Glutamatergic neuron (in vitro differentiated cells): ENCODE measurements around the gene ELP5. TPM values are rescaled to one million over a fixed set of nuclear protein-coding genes. Genes with fewer than 3 reads are reported as not detected.

Experiments
- DNase-seq: peaks from one replicate; pipeline ENCODE4 v3.0.0; 2022
- H3K27ac Mint-ChIP-seq: one replicate; pipeline ENCODE4 v1.8.0; 2020; ENCODE audit warnings: mild to moderate bottlenecking, mixed read lengths, inconsistent platforms; ENCODE audit not compliant: unreplicated experiment
- H3K27me3 Mint-ChIP-seq: one replicate; pipeline ENCODE4 v1.8.0; 2020; ENCODE audit warnings: mild to moderate bottlenecking, moderate library complexity, mixed read lengths, inconsistent platforms; ENCODE audit not compliant: unreplicated experiment
- H3K36me3 Mint-ChIP-seq: one replicate; pipeline ENCODE4 v1.8.0; 2020; ENCODE audit warnings: mild to moderate bottlenecking, mixed read lengths, inconsistent platforms; ENCODE audit not compliant: unreplicated experiment
- H3K4me1 Mint-ChIP-seq: one replicate; pipeline ENCODE4 v1.8.0; 2020; ENCODE audit warnings: mild to moderate bottlenecking, low read depth, mixed read lengths, inconsistent platforms; ENCODE audit not compliant: unreplicated experiment
- H3K4me3 Mint-ChIP-seq: one replicate; pipeline ENCODE4 v1.8.0; 2020; ENCODE audit warnings: mild to moderate bottlenecking, mixed read lengths, inconsistent platforms; ENCODE audit not compliant: unreplicated experiment
- H3K9me3 Mint-ChIP-seq: one replicate; pipeline ENCODE4 v1.8.0; 2020; ENCODE audit warnings: mild to moderate bottlenecking, moderate library complexity, mixed read lengths, inconsistent platforms; ENCODE audit not compliant: unreplicated experiment
- total RNA-seq: library from RNA; stranded (reverse); fragmentation: NEBNext Ultra II Directional; extraction: Animal tissue kit (Norgen Biotek cat#: 25700); gene quantifications from one replicate; pipeline ENCODE4 v1.2.1, GENCODE V29; 2021; ENCODE audit not compliant: unreplicated experiment
- TF ChIP-seq, protein P1 (sequence below): fragments of 200-600 bp; sonication (generic); IDR thresholded peaks from one replicate; pipeline ENCODE4 v1.5.0; 2021; ENCODE audit not compliant: partially characterized antibody, unreplicated experiment

Gene ELP5
- total RNA-seq, 1 donor from 2014 or later, result 34.1 TPM

GRCh38 chr17:7224661-7225111, 27.3 kb upstream of the ELP5 start:
- no peak for DNase-seq
- TF ChIP-seq, protein P1, sequence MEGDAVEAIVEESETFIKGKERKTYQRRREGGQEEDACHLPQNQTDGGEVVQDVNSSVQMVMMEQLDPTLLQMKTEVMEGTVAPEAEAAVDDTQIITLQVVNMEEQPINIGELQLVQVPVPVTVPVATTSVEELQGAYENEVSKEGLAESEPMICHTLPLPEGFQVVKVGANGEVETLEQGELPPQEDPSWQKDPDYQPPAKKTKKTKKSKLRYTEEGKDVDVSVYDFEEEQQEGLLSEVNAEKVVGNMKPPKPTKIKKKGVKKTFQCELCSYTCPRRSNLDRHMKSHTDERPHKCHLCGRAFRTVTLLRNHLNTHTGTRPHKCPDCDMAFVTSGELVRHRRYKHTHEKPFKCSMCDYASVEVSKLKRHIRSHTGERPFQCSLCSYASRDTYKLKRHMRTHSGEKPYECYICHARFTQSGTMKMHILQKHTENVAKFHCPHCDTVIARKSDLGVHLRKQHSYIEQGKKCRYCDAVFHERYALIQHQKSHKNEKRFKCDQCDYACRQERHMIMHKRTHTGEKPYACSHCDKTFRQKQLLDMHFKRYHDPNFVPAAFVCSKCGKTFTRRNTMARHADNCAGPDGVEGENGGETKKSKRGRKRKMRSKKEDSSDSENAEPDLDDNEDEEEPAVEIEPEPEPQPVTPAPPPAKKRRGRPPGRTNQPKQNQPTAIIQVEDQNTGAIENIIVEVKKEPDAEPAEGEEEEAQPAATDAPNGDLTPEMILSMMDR, result no peak
- no peaks in the 10 kb centered on the region for H3K36me3 Mint-ChIP-seq

GRCh38 chr17:7225711-7226331, 26.2 kb upstream of the ELP5 start:
- Mint-ChIP-seq H3K4me1 (peaks cover 7% of the 10 kb centered on the region), H3K9me3 (peaks cover 6% of the 10 kb centered on the region), H3K27ac (no peak overlapping the region), H3K36me3 (no peaks in the 10 kb centered on the region), H3K27me3 (peaks cover 17% of the 10 kb centered on the region), H3K4me3 (no peak overlapping the region)
- no peak for DNase-seq
- TF ChIP-seq, protein P1, result no peak

More at GRCh38 chr17:7224661-7225111, 27.3 kb upstream of the ELP5 start:
- peaks cover 7% of the 10 kb centered on the region for H3K4me1 Mint-ChIP-seq
- H3K9me3 Mint-ChIP-seq, result peaks cover 12% of the 10 kb centered on the region
- no peak overlapping the region for H3K4me3 Mint-ChIP-seq
- H3K27ac Mint-ChIP-seq, result no peak overlapping the region
- peaks cover 15% of the 10 kb centered on the region for H3K27me3 Mint-ChIP-seq

- H3K27ac Mint-ChIP-seq, result no peak overlapping the region
These were observed 25.0 kb upstream of the ELP5 start for GRCh38 chr17:7226721-7227710.

DNA sequence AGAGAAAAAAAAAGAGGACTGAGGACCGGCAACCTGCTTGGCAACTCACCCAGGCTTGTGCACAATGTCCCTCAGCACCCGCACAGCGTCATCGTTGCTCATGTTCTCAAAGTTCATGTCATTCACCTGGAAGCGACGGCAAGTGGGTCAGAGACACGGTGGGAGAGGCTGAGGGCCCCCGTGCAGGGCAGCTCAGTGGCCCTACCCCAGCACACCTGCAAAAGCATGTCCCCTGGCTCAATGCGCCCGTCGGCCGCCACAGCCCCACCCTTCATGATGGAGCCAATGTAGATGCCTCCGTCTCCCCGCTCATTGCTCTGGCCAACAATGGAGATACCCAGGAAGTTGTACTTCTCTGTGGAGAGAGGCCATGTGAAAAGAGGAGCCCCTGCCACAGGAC, 23.1 kb upstream of the ELP5 start:
- H3K4me1 Mint-ChIP-seq, result peaks cover 12% of the 10 kb centered on the region
- H3K9me3 Mint-ChIP-seq, result peaks cover 8% of the 10 kb centered on the region
- H3K27ac Mint-ChIP-seq, result no peak overlapping the region
- DNase-seq, result no peak
- TF ChIP-seq, protein P1, result no peak
- no peaks in the 10 kb centered on the region for H3K36me3 Mint-ChIP-seq
- H3K4me3 Mint-ChIP-seq, result no peak overlapping the region
- H3K27me3 Mint-ChIP-seq, result peaks cover 14% of the 10 kb centered on the region

More at GRCh38 chr17:7226721-7227710, 25.0 kb upstream of the ELP5 start:
- DNase-seq, result no peak
- TF ChIP-seq, protein P1, result no peak
- Mint-ChIP-seq H3K27me3 (peaks cover 13% of the 10 kb centered on the region), H3K4me3 (no peak overlapping the region), H3K4me1 (peaks cover 9% of the 10 kb centered on the region), H3K36me3 (no peaks in the 10 kb centered on the region), H3K9me3 (peaks cover 2% of the 10 kb centered on the region)

DNA sequence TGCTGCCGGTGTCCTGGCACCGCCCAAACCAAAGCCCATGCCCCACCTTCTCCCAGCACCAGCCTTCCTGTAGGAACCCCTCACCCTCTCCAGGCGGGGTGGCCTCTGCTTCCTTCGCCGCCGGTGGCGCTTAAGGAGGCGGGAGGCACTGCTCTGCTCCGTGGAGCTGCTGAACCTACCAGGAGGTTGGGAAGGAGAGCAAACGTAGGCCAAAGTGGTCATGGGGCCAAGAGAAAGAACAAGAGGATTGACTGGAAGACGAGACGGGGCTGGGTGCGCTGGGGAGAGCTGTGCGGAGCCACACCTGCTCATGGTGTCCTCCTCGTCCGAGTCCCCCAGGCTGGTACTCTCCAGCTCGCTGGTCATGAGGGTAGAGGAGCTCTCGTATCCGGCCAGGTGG, 22.5 kb upstream of the ELP5 start:
- H3K27ac Mint-ChIP-seq, result no peak overlapping the region
- H3K4me3 Mint-ChIP-seq, result no peak overlapping the region
- peaks cover 11% of the 10 kb centered on the region for H3K4me1 Mint-ChIP-seq
- peaks cover 17% of the 10 kb centered on the region for H3K27me3 Mint-ChIP-seq
- TF ChIP-seq, protein P1, result no peak
- peaks cover 10% of the 10 kb centered on the region for H3K9me3 Mint-ChIP-seq
- no peak for DNase-seq
- no peaks in the 10 kb centered on the region for H3K36me3 Mint-ChIP-seq
